CD4-positive, CD25-positive, alpha-beta regulatory T cell (primary cell): Measurements from ENCODE around the gene GRN. TPM values are rescaled to one million over a fixed set of nuclear protein-coding genes. Genes with fewer than 3 reads are reported as not detected.

Experiments
- ATAC-seq, 2 donors: fragments of 150-1000 bp; cut with Tn5 transposase; one replicate each; pipeline ENCODE4 v1.10.0; 2021; ENCODE audit warnings: low read depth in 2 of 2, moderate number of reproducible peaks in 2 of 2, moderate library complexity in 1 of 2
- DNase-seq, 3 donors: peaks; one replicate each; pipeline versions ENCODE4 v3.0.0 to v3.0.0-alpha.2; 2012 to 2022; ENCODE audit warnings: mixed read lengths in 1 of 3
- H3K27ac ChIP-seq: one replicate; pipeline ENCODE4 v1.7.0; 2013; ENCODE audit warnings: mild to moderate bottlenecking, low read length; ENCODE audit not compliant: insufficient read depth, poor library complexity, severe bottlenecking
- H3K27me3 ChIP-seq: one replicate; pipeline ENCODE4 v1.7.0; 2013; ENCODE audit warnings: low read length; ENCODE audit not compliant: control insufficient read depth, insufficient read depth
- H3K36me3 ChIP-seq: one replicate; pipeline ENCODE4 v1.7.0; 2013; ENCODE audit warnings: mild to moderate bottlenecking, low read length, moderate library complexity; ENCODE audit not compliant: control insufficient read depth, insufficient read depth
- H3K4me1 ChIP-seq: 2 replicates; pipeline ENCODE4 v1.7.0; 2013; ENCODE audit warnings: mild to moderate bottlenecking, low read length; ENCODE audit not compliant: insufficient read depth, control insufficient read depth, poor library complexity, severe bottlenecking
- H3K4me3 ChIP-seq: one replicate; pipeline ENCODE4 v1.7.0; 2013; ENCODE audit warnings: low read depth, mild to moderate bottlenecking, low read length, moderate library complexity
- H3K9me3 ChIP-seq, 2 experiments: 1 replicate in 1 of 2; 2 replicates in 1 of 2; pipeline ENCODE4 v1.7.0; 2013; ENCODE audit warnings: low read length in 2 of 2, mild to moderate bottlenecking in 1 of 2, moderate library complexity in 1 of 2; ENCODE audit not compliant: control insufficient read depth in 2 of 2
- H3K27ac Mint-ChIP-seq, 3 donors: one replicate each; pipeline ENCODE4 v1.8.0; 2020 to 2022; ENCODE audit warnings: mild to moderate bottlenecking in 3 of 3, mixed read lengths in 3 of 3, moderate library complexity in 2 of 3
- H3K27me3 Mint-ChIP-seq: one replicate; pipeline ENCODE4 v1.8.0; 2022; ENCODE audit warnings: mild to moderate bottlenecking, mixed read lengths
- H3K36me3 Mint-ChIP-seq: one replicate; pipeline ENCODE4 v1.8.0; 2020; ENCODE audit warnings: mixed read lengths
- H3K4me1 Mint-ChIP-seq, 4 donors: one replicate each; pipeline ENCODE4 v1.8.0; 2020 to 2022; ENCODE audit warnings: mixed read lengths in 4 of 4, mild to moderate bottlenecking in 1 of 4
- H3K4me3 Mint-ChIP-seq, 4 donors: one replicate each; pipeline ENCODE4 v1.8.0; 2020 to 2022; ENCODE audit warnings: mild to moderate bottlenecking in 4 of 4, mixed read lengths in 4 of 4, moderate library complexity in 3 of 4
- H3K9me3 Mint-ChIP-seq, 7 donors: one replicate each; pipeline ENCODE4 v1.8.0; 2020 to 2022; ENCODE audit warnings: mixed read lengths in 7 of 7, mild to moderate bottlenecking in 3 of 7, moderate library complexity in 2 of 7
- polyA plus RNA-seq, 4 donors: library from polyadenylated mRNA; unstranded; fragments of 300-500 nt; fragmentation: Illumina TruSeq; gene quantifications; one replicate each; pipeline ENCODE4 v1.2.3, GENCODE V29; 2021
- total RNA-seq: library from RNA; stranded (reverse); gene quantifications from one replicate; pipeline ENCODE4 v1.2.3, GENCODE V29; 2022

GRN gene
- total and polyA plus RNA-seq, 5 donors from 2014 or later, result 24.3 to 39.4 (median 32.0) TPM

DNA sequence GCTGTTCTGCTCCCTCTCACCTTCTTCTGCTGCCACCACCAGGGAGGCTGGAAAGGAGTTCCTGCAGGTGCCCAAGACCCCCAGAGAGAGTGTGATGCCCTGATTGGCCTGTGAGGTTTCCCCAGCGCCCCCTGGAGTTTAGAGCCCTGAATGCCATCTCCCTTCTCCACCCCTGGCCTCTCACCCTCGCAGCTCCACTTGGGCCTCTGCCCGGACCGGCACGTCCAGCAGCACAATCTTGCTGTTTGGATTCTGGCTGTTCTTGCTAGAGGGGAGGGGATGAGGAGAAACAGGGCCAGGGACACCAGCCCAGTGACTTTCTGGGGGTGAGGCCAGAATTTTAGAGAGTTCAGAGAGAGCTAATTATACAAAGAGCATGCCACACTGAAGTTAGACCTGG, 31.0 kb downstream of the GRN start:
- DNase-seq (no peak), ATAC-seq (no peak)
- Mint-ChIP-seq H3K27me3 (peaks cover 40% of the 10 kb centered on the region), H3K4me1 (peaks cover 0 to 9% (median 0%) of the 10 kb centered on the region in 4 donors), H3K27ac (no peak overlapping the region), H3K4me3 (no peak overlapping the region), H3K9me3 (no peaks in the 10 kb centered on the region), H3K36me3 (no peaks in the 10 kb centered on the region)
- Histone ChIP-seq H3K36me3 (no peaks in the 10 kb centered on the region), H3K27ac (no peak overlapping the region), H3K9me3 (no peaks in the 10 kb centered on the region), H3K27me3 (no peaks in the 10 kb centered on the region), H3K4me3 (no peak overlapping the region), H3K4me1 (no peaks in the 10 kb centered on the region)

DNA sequence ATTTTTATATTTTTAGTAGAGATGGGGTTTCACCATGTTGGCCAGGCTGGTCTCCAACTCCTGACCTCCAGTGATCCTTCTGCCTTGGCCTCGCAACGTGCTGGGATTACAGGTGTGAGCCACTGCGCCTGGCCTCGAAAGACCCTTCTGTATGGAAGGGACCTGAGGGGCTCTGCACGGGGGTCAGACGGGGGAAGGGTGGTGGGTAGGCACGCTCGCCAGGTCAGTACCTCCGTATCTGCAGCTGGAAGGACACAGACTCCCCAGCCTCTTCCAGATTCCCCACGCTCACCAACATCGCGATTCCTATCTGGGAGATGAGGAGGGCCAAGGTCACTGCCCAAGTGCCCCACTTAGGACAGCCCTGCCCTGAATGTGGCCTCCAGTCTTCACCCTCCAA, 31.7 kb downstream of the GRN start:
- Histone ChIP-seq H3K36me3 (no peaks in the 10 kb centered on the region), H3K27me3 (no peaks in the 10 kb centered on the region), H3K4me1 (no peaks in the 10 kb centered on the region), H3K4me3 (no peak overlapping the region), H3K9me3 (no peaks in the 10 kb centered on the region), H3K27ac (no peak overlapping the region)
- no peak overlapping the region for H3K27ac Mint-ChIP-seq
- no peaks in the 10 kb centered on the region for H3K36me3 Mint-ChIP-seq
- ATAC-seq (no peak), DNase-seq (no peak)
- H3K27me3 Mint-ChIP-seq, result peaks cover 35% of the 10 kb centered on the region
- peaks cover 0 to 7% (median 0%) of the 10 kb centered on the region in 4 donors for H3K4me1 Mint-ChIP-seq
- no peaks in the 10 kb centered on the region for H3K9me3 Mint-ChIP-seq
- no peak overlapping the region for H3K4me3 Mint-ChIP-seq

DNA sequence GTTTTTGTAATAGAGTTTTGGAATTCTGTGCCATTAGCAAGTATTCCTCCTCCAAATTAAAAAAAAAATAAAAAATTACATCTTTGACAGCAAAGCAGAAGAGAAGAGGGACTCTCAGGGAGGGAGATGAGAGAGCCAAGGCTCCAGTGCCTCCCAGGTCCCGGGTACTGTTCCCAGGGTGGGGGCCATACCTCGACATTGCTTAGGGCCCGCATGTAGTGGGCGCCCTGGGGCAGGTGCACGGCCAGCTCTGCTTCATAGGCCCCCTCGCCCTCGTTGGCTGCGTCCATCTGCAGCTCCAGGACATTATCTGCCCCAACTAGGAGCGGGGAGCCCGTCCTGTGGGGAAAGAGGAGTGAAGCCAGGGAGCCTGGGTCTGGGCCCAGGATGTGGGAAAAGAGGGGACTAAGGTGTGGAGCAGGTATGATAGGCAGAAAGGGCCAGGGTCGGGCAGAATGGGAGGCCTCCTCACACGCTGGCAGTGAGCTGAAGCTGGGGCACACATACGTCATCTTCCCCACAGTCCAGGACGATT, 33.1 kb downstream of the GRN start:
- no peaks in the 10 kb centered on the region for H3K9me3 Mint-ChIP-seq
- H3K4me3 Mint-ChIP-seq, result peak overlapping the region in 1 of 4 donors; percentile 45
- H3K36me3 Mint-ChIP-seq, result no peaks in the 10 kb centered on the region
- H3K27me3 ChIP-seq, result no peaks in the 10 kb centered on the region
- peaks cover 22% of the 10 kb centered on the region for H3K27me3 Mint-ChIP-seq
- no peak overlapping the region for H3K4me3 ChIP-seq
- no peaks in the 10 kb centered on the region for H3K36me3 ChIP-seq
- H3K27ac ChIP-seq, result no peak overlapping the region
- DNase-seq, result no peak
- ATAC-seq, result no peak
- no peak overlapping the region for H3K27ac Mint-ChIP-seq
- H3K9me3 ChIP-seq, result no peaks in the 10 kb centered on the region
- no peaks in the 10 kb centered on the region for H3K4me1 ChIP-seq
- no peaks in the 10 kb centered on the region for H3K4me1 Mint-ChIP-seq

DNA sequence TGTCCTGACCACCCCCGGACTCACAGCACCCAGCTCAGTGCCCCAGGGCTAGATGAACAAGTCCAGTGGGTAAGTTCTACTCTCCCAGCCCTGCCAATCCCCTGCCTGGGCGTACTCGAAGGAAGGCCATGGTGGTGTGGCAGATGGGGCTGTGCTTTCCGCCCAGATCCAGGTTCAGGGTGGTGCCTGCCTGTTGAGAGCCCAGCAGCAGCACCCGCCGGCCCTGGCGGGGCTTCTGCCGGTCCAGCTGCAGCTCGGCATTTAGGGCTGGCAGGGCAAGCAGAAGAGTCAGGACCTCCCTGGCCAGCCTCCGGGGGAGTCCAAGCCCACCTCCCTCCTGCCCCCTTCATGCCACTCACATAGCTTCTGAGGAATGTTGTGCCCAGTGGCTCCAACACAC, 34.8 kb downstream of the GRN start:
- no peak overlapping the region for H3K27ac ChIP-seq
- Mint-ChIP-seq H3K9me3 (no peaks in the 10 kb centered on the region), H3K27ac (no peak overlapping the region), H3K36me3 (no peaks in the 10 kb centered on the region), H3K27me3 (peaks cover 23% of the 10 kb centered on the region), H3K4me3 (no peak overlapping the region), H3K4me1 (peaks cover 0 to 6% (median 0%) of the 10 kb centered on the region in 4 donors)
- H3K36me3 ChIP-seq, result no peaks in the 10 kb centered on the region
- no peak for DNase-seq
- no peak overlapping the region for H3K4me3 ChIP-seq
- no peak for ATAC-seq
- no peaks in the 10 kb centered on the region for H3K27me3 ChIP-seq
- H3K9me3 ChIP-seq, result no peaks in the 10 kb centered on the region
- H3K4me1 ChIP-seq, result peaks cover 3% of the 10 kb centered on the region

DNA sequence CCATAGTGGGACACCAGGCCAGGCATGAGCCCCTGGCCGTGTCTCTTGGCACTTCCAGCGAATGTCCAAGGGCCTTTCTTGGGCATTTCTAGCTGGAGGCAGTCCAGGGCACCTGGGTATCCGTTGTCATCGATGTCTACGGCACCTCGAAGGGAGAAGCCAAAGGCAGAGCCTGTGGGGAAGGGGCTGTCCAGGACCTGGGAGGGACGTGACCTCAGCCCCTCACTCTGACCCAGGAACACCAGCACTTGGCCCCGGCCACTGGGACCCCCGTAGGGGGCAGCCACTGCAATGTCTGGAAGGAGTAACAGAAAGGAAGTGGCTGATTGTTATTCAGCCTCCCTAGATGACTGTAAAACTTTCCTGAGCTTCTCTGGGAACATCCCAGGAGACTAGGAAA, 35.7 kb downstream of the GRN start:
- H3K9me3 ChIP-seq, result no peaks in the 10 kb centered on the region
- H3K4me1 Mint-ChIP-seq, result peaks cover 0 to 10% (median 0%) of the 10 kb centered on the region in 4 donors
- H3K27me3 ChIP-seq, result no peaks in the 10 kb centered on the region
- H3K27ac Mint-ChIP-seq, result no peak overlapping the region
- no peak for ATAC-seq
- no peaks in the 10 kb centered on the region for H3K36me3 ChIP-seq
- H3K36me3 Mint-ChIP-seq, result no peaks in the 10 kb centered on the region
- no peaks in the 10 kb centered on the region for H3K9me3 Mint-ChIP-seq
- no peak overlapping the region for H3K27ac ChIP-seq
- no peak overlapping the region for H3K4me3 ChIP-seq
- DNase-seq, result no peak
- peaks cover 23% of the 10 kb centered on the region for H3K27me3 Mint-ChIP-seq
- peaks cover 12% of the 10 kb centered on the region for H3K4me1 ChIP-seq
- no peak overlapping the region for H3K4me3 Mint-ChIP-seq

DNA sequence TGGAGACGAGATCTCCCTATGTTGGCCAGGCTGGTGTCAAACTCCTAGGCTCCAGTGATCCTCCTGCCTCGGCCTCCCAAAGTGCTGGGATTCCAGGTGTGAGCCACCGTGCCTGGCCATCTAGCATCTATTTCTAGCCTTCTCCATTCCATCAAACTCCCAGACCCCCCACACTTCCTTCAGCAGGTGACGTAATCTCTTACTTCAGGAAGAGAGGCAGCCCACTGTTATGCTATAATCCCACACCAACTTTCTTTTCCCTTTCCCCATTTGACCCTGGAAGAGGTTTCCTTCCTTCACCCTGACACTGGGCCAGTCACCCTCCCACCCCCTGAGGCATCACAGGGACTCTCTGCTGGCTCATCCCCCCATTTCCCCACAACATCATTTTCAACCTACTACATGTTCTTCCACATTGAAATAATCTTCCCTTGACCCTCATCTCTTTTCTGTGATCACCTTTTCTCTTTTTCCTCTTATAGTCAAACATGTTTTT, 36.8 kb downstream of the GRN start:
- Histone ChIP-seq H3K27me3 (peaks cover 5% of the 10 kb centered on the region), H3K9me3 (no peaks in the 10 kb centered on the region), H3K4me1 (peaks cover 15% of the 10 kb centered on the region), H3K4me3 (no peak overlapping the region), H3K36me3 (no peaks in the 10 kb centered on the region), H3K27ac (no peak overlapping the region)
- no peaks in the 10 kb centered on the region for H3K36me3 Mint-ChIP-seq
- H3K4me1 Mint-ChIP-seq, result peaks cover 0 to 17% (median 0%) of the 10 kb centered on the region in 4 donors
- ATAC-seq (no peak), DNase-seq (no peak)
- no peaks in the 10 kb centered on the region for H3K9me3 Mint-ChIP-seq
- H3K27ac Mint-ChIP-seq, result no peak overlapping the region
- H3K27me3 Mint-ChIP-seq, result peaks cover 26% of the 10 kb centered on the region
- no peak overlapping the region for H3K4me3 Mint-ChIP-seq

DNA sequence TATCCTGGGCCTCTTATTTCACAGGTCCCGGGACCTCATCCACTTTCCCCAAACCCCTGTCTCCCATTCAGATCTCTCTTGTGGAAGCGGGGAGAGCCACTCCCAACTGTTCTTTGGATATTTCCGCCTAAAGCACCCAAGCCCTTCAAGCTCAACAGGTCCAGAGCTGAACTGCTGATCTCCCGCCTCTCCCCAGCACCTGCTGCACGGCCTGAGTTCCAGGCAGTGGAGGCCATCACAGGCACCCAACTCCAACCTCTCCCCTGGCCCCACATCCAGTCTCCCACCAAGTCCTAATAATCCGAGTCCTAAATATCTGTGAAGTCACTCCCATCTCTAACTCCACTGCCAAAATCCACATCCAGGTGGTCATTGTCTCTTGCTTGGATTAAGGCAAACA, 37.8 kb downstream of the GRN start:
- DNase-seq, result no peak
- H3K27me3 ChIP-seq, result peaks cover 5% of the 10 kb centered on the region
- Mint-ChIP-seq H3K36me3 (no peaks in the 10 kb centered on the region), H3K27ac (peak overlapping the region in 1 of 3 donors; percentile 75), H3K4me1 (peaks cover 0 to 17% (median 0%) of the 10 kb centered on the region in 4 donors), H3K4me3 (no peak overlapping the region), H3K27me3 (peaks cover 30% of the 10 kb centered on the region), H3K9me3 (no peaks in the 10 kb centered on the region)
- ATAC-seq, result no peak
- H3K4me1 ChIP-seq, result peaks cover 15% of the 10 kb centered on the region
- H3K36me3 ChIP-seq, result no peaks in the 10 kb centered on the region
- H3K27ac ChIP-seq, result no peak overlapping the region
- no peaks in the 10 kb centered on the region for H3K9me3 ChIP-seq
- H3K4me3 ChIP-seq, result no peak overlapping the region

DNA sequence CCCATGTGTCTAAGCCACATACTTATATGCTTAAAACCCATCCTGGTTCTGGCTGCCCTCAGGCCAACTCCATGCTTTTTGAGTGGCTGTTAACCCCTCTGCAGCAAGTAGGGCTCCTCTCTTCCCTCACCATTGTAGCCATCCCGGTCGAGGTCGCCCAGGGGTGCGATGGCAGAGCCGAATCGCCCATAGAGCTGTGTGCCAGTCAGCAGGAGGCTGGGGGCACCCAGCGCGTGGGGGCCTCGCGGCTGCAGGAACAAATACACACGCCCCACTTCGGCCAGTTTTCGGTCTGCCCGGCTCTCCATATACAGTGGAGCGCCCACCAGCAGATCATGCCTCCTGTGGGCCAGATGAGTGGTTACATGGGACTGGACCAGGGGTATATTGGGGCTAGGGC, 38.3 kb downstream of the GRN start:
- no peaks in the 10 kb centered on the region for H3K36me3 Mint-ChIP-seq
- Histone ChIP-seq H3K27me3 (peaks cover 5% of the 10 kb centered on the region), H3K27ac (no peak overlapping the region), H3K36me3 (no peaks in the 10 kb centered on the region), H3K4me3 (no peak overlapping the region), H3K9me3 (no peaks in the 10 kb centered on the region), H3K4me1 (peaks cover 15% of the 10 kb centered on the region)
- H3K27me3 Mint-ChIP-seq, result peaks cover 32% of the 10 kb centered on the region
- no peaks in the 10 kb centered on the region for H3K9me3 Mint-ChIP-seq
- H3K27ac Mint-ChIP-seq, result no peak overlapping the region
- ATAC-seq (no peak), DNase-seq (no peak)
- H3K4me1 Mint-ChIP-seq, result peaks cover 0 to 17% (median 0%) of the 10 kb centered on the region in 4 donors
- peak overlapping the region in 1 of 4 donors; percentile 26 for H3K4me3 Mint-ChIP-seq
